Stimulated activated CD4-positive, alpha-beta T cell treated with anti-CD3 and anti-CD28 coated beads, TNF-alpha, amount 100 ng/mL, for 24 hours (primary cell): ENCODE results near the gene DHX34.
"Not testable (repeated sequence)": the region's sequence is repeated elsewhere in the genome, so short reads cannot be mapped to it uniquely, and the experiment has no call there.

ENCODE experiments used
- DNase-seq, 3 experiments: peaks; one replicate each; pipeline ENCODE4 v3.0.0-alpha.2; 2020; ENCODE audit warnings: low read depth in 3 of 3

DHX34 gene

GRCh38 chr19:47370045-47370611 is 21.0 kb downstream of the DHX34 start:
- DNase-seq, result no peak

GRCh38 chr19:47371261-47371660 is 22.1 kb downstream of the DHX34 start:
- DNase-seq, result no peak

- DNase-seq, result no peak
Observed at GRCh38 chr19:47372603-47373002, 23.5 kb downstream of the DHX34 start.

- no peak for DNase-seq
Observed at GRCh38 chr19:47373246-47374240, 24.4 kb downstream of the DHX34 start.

- no peak for DNase-seq
Observed at GRCh38 chr19:47374876-47375693, 26.0 kb downstream of the DHX34 start.

GRCh38 chr19:47375694-47376588 is 26.8 kb downstream of the DHX34 start:
- no peak for DNase-seq

GRCh38 chr19:47376589-47377144 is 27.6 kb downstream of the DHX34 start:
- DNase-seq, result no peak

GRCh38 chr19:47377208-47377701 is 28.1 kb downstream of the DHX34 start:
- DNase-seq, result no peak

GRCh38 chr19:47377801-47378200 is 28.7 kb downstream of the DHX34 start:
- DNase-seq, result no peak

- DNase-seq, result no peak
Observed at GRCh38 chr19:47378246-47378645, 29.1 kb downstream of the DHX34 start.

GRCh38 chr19:47379381-47379938 is 30.3 kb downstream of the DHX34 start:
- DNase-seq, result no peak

GRCh38 chr19:47380559-47380958 is 31.4 kb downstream of the DHX34 start:
- DNase-seq, result no peak

GRCh38 chr19:47381121-47381520 is 32.0 kb downstream of the DHX34 start:
- no peak for DNase-seq

- no peak for DNase-seq
Observed at GRCh38 chr19:47381653-47382279, 32.7 kb downstream of the DHX34 start.

GRCh38 chr19:47383890-47384289 is 34.8 kb downstream of the DHX34 start:
- DNase-seq, result not testable (repeated sequence)

- DNase-seq, result not testable (repeated sequence)
Observed at GRCh38 chr19:47384533-47384932, 35.4 kb downstream of the DHX34 start.

GRCh38 chr19:47386582-47386981 is 37.5 kb downstream of the DHX34 start:
- not testable (repeated sequence) for DNase-seq

GRCh38 chr19:47387623-47388022 is 38.5 kb downstream of the DHX34 start:
- DNase-seq, result not testable (repeated sequence)

- not testable (repeated sequence) for DNase-seq
Observed at GRCh38 chr19:47388721-47389120, 39.6 kb downstream of the DHX34 start.

- no peak for DNase-seq
Observed at GRCh38 chr19:47389150-47389556, 40.0 kb downstream of the DHX34 start.
